NT2/D1 (cell line): ENCODE results near the gene RBM25.

Experiments used
- SUZ12 ChIP-seq: IDR thresholded peaks from 2 replicates; pipeline ENCODE4 v1.6.1; 2011; ENCODE audit not compliant: insufficient read length, insufficient read depth; ENCODE audit errors: extremely low read depth
- YY1 ChIP-seq: IDR thresholded peaks from 2 replicates; pipeline ENCODE4 v1.6.1; 2011; ENCODE audit not compliant: insufficient read length, insufficient read depth
- ZNF274 ChIP-seq: IDR thresholded peaks from 2 replicates; pipeline ENCODE4 v1.6.1; 2011; ENCODE audit warnings: mild to moderate bottlenecking, low read depth, low read length

DNA sequence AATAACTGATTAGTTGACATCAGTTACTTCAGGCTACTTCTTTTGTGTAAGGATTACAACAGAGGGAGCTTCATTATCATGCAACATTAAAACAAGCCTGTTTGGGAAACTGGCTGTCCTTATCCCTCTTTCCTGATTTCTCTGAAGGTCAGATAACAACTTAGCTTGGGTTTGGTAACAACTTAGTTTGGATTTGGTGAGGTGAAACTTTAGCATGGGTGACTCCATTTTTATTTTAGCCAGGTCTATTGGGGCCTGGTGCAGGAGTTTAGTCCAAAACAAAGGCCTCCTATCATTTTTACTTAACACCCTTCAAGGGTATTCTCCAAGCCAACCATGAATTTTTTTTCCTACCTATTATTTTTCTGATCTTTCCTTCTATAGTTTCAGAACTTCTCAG is 30.4 kb upstream of the RBM25 start:
- no peak for TF ChIP-seq ZNF274
- TF ChIP-seq YY1, result no peak
- TF ChIP-seq SUZ12, result no peak
